BLaER1 treated with 17β-estradiol and CSF1 and Interleukin-3, amounts not matched to agents 10 nM and 100 nM (cell line): ENCODE results near the gene DNAJC30.

Source experiments
- H3K27ac ChIP-seq, 11 experiments: shearing (Covaris generic); formaldehyde crosslinking; 2 replicates each; pipeline ENCODE4 v1.8.1; 2022
- H3K27me3 ChIP-seq, 11 experiments: shearing (Covaris generic); formaldehyde crosslinking; 2 replicates each; pipeline ENCODE4 v1.8.1; 2022
- H3K36me3 ChIP-seq, 11 experiments: shearing (Covaris generic); formaldehyde crosslinking; 2 replicates each; pipeline ENCODE4 v1.8.1; 2022
- H3K4me1 ChIP-seq, 10 experiments: shearing (Covaris generic); formaldehyde crosslinking; 2 replicates each; pipeline ENCODE4 v1.8.1; 2022
- H3K4me2 ChIP-seq, 11 experiments: shearing (Covaris generic); formaldehyde crosslinking; 2 replicates each; pipeline ENCODE4 v1.8.1; 2022
- H3K4me3 ChIP-seq, 10 experiments: shearing (Covaris generic); formaldehyde crosslinking; 2 replicates each; pipeline ENCODE4 v1.8.1; 2022
- H3K9ac ChIP-seq, 11 experiments: shearing (Covaris generic); formaldehyde crosslinking; 2 replicates each; pipeline ENCODE4 v1.8.1; 2022
- H3K9me3 ChIP-seq, 11 experiments: shearing (Covaris generic); formaldehyde crosslinking; replicated peaks in 1 of 11; 2 replicates each; pipeline ENCODE4 v1.8.1; 2022
- H4K20me1 ChIP-seq, 11 experiments: shearing (Covaris generic); formaldehyde crosslinking; 2 replicates each; pipeline ENCODE4 v1.8.1; 2022
- Cebpa-rat ChIP-seq, 11 experiments: shearing (Covaris generic); IDR thresholded peaks; 2 replicates each; pipeline ENCODE4 v1.8.1; 2022

Gene DNAJC30

DNA sequence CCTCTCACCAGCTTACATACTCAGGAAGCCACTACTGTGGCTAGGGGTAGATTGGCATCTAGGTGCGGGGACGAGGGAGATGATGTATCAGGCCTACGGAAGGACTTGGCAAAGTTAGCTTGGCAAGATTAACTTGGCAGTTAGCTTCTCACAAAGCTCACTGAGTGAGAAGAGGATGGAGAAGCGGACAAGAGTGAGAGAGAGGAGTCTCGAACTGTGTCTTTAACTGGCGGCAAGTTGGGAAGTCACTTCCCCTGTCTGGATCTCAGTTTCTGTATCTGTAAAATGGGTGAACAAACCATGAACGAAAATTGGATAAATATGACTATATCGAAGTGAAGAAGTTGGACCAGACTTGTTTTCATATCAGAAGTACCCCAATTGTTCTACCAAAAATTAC lies 49.4 kb downstream of the DNAJC30 start:
- no peak overlapping the region for H3K9ac ChIP-seq
- H3K4me3 ChIP-seq: no peak overlapping the region
- no peak overlapping the region for H3K27ac ChIP-seq
- no peak for TF ChIP-seq Cebpa-rat (IDR thresholded peaks at IDR 0.05)
- no peaks in the 10 kb centered on the region for H4K20me1 ChIP-seq
- H3K36me3 ChIP-seq: no peaks in the 10 kb centered on the region
- H3K4me1 ChIP-seq: peaks cover 0 to 34% (median 18%) of the 10 kb centered on the region in 10 experiments; a peak in 13 of 20 replicates
- H3K27me3 ChIP-seq: peaks cover 0 to 2% (median 0%) of the 10 kb centered on the region in 11 experiments; a peak in 4 of 22 replicates
- no peaks in the 10 kb centered on the region for H3K9me3 ChIP-seq
- no peak overlapping the region for H3K4me2 ChIP-seq

GRCh38 chr7:73633323-73633722 lies 49.9 kb downstream of the DNAJC30 start:
- no peak for TF ChIP-seq Cebpa-rat (IDR thresholded peaks at IDR 0.05)
- no peak overlapping the region for H3K27ac ChIP-seq
- no peak overlapping the region for H3K9ac ChIP-seq
- H3K9me3 ChIP-seq: no peaks in the 10 kb centered on the region
- H3K4me2 ChIP-seq: no peak overlapping the region
- H3K36me3 ChIP-seq: no peaks in the 10 kb centered on the region
- H3K4me1 ChIP-seq: peaks cover 0 to 29% (median 15%) of the 10 kb centered on the region in 10 experiments; a peak in 13 of 20 replicates
- H3K4me3 ChIP-seq: no peak overlapping the region
- H4K20me1 ChIP-seq: 0 out of 22 replicates have a peak, but pooled peaks cover 0 to 4% (median 0%) of the 10 kb centered on the region in 11 experiments
- peaks cover 0 to 7% (median 4%) of the 10 kb centered on the region in 11 experiments; a peak in 11 of 22 replicates for H3K27me3 ChIP-seq

DNA sequence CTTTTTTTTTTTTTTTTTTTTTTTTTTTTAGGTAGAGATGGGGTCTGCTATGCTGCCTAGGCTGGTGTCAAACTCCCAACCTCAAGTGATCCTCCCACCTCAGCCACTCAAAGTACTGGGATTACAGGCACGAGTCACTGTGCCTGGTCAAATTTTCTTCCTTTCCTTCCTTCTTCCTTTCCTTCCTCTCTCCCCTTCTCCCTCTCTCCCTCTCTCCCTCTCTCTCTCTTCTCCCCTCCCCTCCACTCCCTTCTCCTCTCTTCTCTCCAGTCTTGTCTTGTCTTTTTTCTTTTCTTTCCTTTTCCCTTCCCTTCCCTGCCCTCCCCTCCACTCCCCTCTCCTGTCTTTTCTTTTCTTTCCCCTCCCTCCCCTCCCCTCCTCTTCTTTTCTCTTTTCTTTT lies 51.7 kb downstream of the DNAJC30 start:
- peaks cover 0 to 24% (median 17%) of the 10 kb centered on the region in 11 experiments; a peak in 15 of 22 replicates for H3K27me3 ChIP-seq
- H4K20me1 ChIP-seq: peaks cover 0 to 13% (median 0%) of the 10 kb centered on the region in 11 experiments; a peak in 1 of 22 replicates
- no peak overlapping the region for H3K4me2 ChIP-seq
- no peak for TF ChIP-seq Cebpa-rat (IDR thresholded peaks at IDR 0.05)
- H3K4me3 ChIP-seq: no peak overlapping the region
- no peaks in the 10 kb centered on the region for H3K9me3 ChIP-seq
- peaks cover 0 to 15% (median 11%) of the 10 kb centered on the region in 10 experiments; a peak in 14 of 20 replicates for H3K4me1 ChIP-seq
- no peaks in the 10 kb centered on the region for H3K36me3 ChIP-seq
- H3K27ac ChIP-seq: no peak overlapping the region
- no peak overlapping the region for H3K9ac ChIP-seq
